Measurements from ENCODE around the gene WWOX. TPM values are rescaled to one million over a fixed set of nuclear protein-coding genes. Genes with fewer than 3 reads are reported as not detected.

WWOX gene
- total RNA-seq, 1 donor from 2014 or later: 43.2 TPM

DNA sequence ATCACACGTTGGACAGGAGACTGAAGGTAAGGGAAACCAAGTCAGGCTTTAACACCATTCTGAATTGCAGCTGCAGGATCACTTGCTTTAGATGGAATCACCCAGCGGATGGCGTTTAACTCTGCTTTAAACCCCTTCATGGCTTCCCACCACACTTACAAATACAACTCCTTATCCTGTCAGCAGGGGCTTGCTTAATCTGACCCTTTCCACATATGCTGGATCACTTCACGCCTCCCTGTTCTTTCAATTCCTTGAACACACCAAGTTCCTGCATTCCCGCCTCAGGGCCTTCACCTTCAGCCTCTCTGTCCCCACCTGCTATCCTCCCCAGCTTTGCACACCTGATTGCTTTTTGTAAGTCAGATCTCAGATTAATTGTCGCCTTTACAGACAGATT lies 1058.9 kb downstream of the WWOX start:
- no peak for DNase-seq (ENCODE audit: low spot score, unreplicated experiment)

DNA sequence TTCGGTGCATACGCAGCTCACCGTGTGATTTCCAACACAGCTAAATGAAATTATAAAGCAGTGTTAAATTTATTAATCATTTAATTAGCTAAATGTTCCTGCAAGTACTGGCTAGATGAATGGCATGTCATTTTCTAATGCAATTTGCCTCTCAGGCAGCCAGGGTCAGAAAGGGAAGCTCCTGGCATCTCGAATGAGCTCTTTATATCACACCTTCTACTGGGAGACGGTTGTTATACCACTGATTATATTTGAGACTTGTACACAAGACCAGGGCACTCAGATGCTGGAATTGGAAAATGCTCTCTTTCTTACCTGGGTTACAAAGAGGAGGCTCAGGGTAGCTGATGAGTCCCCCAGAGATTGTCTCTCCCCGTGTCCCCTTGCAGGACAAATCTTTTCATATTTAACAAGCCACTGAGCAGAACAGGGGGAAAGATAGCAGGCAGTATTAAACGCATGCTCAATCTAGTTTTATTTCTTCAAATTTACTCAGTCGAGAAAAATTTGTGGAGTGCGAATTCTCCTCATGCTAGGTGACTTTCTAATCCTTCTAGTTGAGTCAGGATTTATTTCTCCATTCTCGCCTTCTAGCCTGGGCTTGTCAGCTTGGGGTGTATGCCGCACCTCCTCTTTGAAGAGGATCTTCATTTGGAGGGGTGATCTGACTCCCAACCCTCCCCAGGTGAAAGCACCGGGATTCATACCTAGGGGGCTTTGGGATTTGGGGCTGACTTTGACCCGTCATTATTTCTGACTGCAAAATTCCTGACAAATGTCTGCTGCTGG lies 1060.0 kb downstream of the WWOX start:
- peaks cover 13% of the 10 kb centered on the region for H3K4me1 Mint-ChIP-seq (ENCODE audit: low read depth)
- peaks cover 10% of the 10 kb centered on the region for H3K27me3 Mint-ChIP-seq
- no peak overlapping the region for H3K27ac Mint-ChIP-seq
- H3K9me3 Mint-ChIP-seq (ENCODE audit: low read depth): no peaks in the 10 kb centered on the region
- no peaks in the 10 kb centered on the region for H3K36me3 Mint-ChIP-seq (ENCODE audit: insufficient read depth)
- DNase-seq (ENCODE audit: low spot score, unreplicated experiment): no peak
- TF ChIP-seq, protein P1, sequence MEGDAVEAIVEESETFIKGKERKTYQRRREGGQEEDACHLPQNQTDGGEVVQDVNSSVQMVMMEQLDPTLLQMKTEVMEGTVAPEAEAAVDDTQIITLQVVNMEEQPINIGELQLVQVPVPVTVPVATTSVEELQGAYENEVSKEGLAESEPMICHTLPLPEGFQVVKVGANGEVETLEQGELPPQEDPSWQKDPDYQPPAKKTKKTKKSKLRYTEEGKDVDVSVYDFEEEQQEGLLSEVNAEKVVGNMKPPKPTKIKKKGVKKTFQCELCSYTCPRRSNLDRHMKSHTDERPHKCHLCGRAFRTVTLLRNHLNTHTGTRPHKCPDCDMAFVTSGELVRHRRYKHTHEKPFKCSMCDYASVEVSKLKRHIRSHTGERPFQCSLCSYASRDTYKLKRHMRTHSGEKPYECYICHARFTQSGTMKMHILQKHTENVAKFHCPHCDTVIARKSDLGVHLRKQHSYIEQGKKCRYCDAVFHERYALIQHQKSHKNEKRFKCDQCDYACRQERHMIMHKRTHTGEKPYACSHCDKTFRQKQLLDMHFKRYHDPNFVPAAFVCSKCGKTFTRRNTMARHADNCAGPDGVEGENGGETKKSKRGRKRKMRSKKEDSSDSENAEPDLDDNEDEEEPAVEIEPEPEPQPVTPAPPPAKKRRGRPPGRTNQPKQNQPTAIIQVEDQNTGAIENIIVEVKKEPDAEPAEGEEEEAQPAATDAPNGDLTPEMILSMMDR (IDR thresholded peaks at IDR 0.05; ENCODE audit: unreplicated experiment): no peak
- H3K4me3 Mint-ChIP-seq (ENCODE audit: low read depth): no peak overlapping the region

More for the DNA sequence above, 1058.9 kb downstream of the WWOX start:
- TF ChIP-seq, protein P1 (IDR thresholded peaks at IDR 0.05; ENCODE audit: unreplicated experiment): no peak
- Mint-ChIP-seq H3K4me3 (ENCODE audit: low read depth) (no peak overlapping the region), H3K27ac (no peak overlapping the region), H3K9me3 (ENCODE audit: low read depth) (no peaks in the 10 kb centered on the region), H3K27me3 (peaks cover 10% of the 10 kb centered on the region), H3K4me1 (ENCODE audit: low read depth) (peaks cover 12% of the 10 kb centered on the region), H3K36me3 (ENCODE audit: insufficient read depth) (no peaks in the 10 kb centered on the region)

DNA sequence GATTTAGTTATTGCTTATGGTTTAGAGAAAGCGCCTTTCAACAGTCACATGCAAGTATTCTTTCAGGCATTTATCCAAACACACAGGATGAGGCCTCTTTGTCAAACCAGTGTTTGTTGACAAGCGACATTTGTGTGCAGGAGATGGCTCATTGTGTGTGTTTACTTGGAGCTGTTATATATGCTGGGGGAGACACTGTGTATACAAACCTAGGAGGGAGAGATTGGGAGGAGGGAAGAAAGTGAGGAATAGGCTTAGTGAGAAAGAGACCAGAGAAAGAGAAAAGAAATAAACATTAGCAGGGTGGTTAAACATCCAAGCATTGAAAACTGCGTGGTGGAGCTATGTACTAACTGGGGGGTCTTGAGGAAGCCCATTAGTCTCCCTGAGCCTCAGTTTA lies 1063.5 kb downstream of the WWOX start:
- no peak for DNase-seq (ENCODE audit: low spot score, unreplicated experiment)
- TF ChIP-seq, protein P1 (IDR thresholded peaks at IDR 0.05; ENCODE audit: unreplicated experiment): no peak
- Mint-ChIP-seq H3K27ac (peak overlapping the region; percentile 6), H3K27me3 (peaks cover 7% of the 10 kb centered on the region), H3K4me1 (ENCODE audit: low read depth) (peaks cover 27% of the 10 kb centered on the region), H3K4me3 (ENCODE audit: low read depth) (no peak overlapping the region), H3K36me3 (ENCODE audit: insufficient read depth) (no peaks in the 10 kb centered on the region), H3K9me3 (ENCODE audit: low read depth) (peaks cover 5% of the 10 kb centered on the region)

DNA sequence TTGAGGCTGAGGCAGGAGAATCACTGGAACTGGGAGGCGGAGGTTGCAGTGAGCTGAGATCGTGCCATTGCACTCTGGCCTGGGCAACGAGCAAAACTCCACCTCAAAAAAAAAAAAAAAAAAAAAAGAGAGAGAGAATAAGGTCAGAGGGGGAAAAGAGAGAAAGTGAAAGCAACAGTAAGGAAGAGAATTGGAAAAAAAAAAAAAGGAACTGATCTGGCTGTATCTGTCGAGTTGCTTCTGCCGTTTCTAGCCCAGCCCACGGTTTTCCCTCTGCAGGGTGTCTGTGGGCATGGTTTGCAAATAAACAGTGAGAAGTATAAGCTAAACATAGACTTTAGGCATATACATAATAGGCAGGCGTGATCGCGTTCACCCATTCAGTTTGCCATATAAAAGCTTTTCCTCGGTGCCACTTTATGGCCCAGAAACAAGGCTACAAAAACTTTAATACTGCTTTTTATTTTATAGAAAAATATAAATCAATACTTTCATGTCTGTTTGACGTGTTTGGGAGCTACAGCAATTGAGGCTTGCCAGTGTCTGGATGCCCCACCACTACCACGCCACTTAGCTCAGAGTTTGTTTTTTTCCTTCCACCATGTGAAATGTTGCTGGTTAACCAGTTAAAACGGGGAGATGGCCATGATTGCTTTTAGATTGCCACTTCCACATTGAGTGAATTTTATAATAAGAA lies 1064.4 kb downstream of the WWOX start:
- peaks cover 7% of the 10 kb centered on the region for H3K9me3 Mint-ChIP-seq (ENCODE audit: low read depth)
- no peak overlapping the region for H3K4me3 Mint-ChIP-seq (ENCODE audit: low read depth)
- peaks cover 3% of the 10 kb centered on the region for H3K27me3 Mint-ChIP-seq
- H3K4me1 Mint-ChIP-seq (ENCODE audit: low read depth): peaks cover 26% of the 10 kb centered on the region
- no peak for DNase-seq (ENCODE audit: low spot score, unreplicated experiment)
- no peak overlapping the region for H3K27ac Mint-ChIP-seq
- H3K36me3 Mint-ChIP-seq (ENCODE audit: insufficient read depth): no peaks in the 10 kb centered on the region
- TF ChIP-seq, protein P1 (IDR thresholded peaks at IDR 0.05; ENCODE audit: unreplicated experiment): no peak

DNA sequence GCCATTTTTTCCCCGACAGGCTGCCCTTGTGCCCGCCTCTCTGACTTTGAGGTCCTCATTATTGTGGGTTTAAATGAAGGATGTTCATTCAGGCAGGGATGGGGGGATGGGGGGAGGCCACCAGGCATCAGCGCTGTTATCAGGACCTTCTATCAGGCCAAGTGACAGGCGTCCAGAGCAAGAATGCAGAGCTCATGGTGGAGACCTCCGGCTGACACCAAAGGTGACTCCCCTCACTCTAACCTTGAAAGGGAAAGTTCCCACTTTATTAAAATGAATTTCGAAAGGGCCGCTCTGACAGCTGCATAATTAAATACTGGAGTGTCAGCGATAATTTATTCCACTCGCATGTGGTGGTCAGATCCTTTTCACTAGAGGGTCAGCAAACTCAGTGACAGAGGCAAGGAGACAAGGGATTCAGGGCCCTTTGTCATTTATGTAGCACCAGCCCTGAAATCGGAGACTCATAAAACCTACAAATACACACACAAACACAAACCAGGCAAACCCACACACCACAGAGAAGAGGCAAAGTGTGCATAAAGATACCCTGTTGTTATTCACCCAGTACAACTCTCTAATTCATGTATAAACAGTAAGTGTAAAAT lies 1065.0 kb downstream of the WWOX start:
- Mint-ChIP-seq H3K27me3 (peaks cover 3% of the 10 kb centered on the region), H3K9me3 (ENCODE audit: low read depth) (peaks cover 7% of the 10 kb centered on the region), H3K36me3 (ENCODE audit: insufficient read depth) (no peaks in the 10 kb centered on the region), H3K4me1 (ENCODE audit: low read depth) (peaks cover 26% of the 10 kb centered on the region), H3K4me3 (ENCODE audit: low read depth) (no peak overlapping the region), H3K27ac (no peak overlapping the region)
- TF ChIP-seq, protein P1 (IDR thresholded peaks at IDR 0.05; ENCODE audit: unreplicated experiment): no peak
- DNase-seq (ENCODE audit: low spot score, unreplicated experiment): no peak
